ENCODE results near the gene HPCA.

DNA sequence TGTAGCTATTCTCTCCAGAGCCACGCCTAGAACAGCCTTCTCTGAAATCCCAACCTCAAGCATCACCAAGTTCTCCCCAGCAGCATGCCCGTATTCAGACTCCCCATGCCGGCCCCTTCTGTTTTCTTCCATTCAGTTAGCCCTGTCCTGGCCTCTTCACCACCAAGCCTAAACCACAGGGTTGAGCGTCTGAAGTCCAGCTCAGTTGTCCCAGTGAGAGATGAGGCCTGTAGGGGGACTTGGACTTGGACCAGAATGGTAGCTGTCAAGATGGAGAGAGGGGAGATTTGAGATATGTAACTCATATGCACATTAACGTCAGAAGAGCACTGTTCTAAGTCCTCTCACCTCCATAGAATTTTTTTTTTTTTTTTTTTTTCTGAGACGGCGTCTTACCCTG lies 20.4 kb downstream of the HPCA start:
- TF ChIP-seq ELF4 (IDR thresholded peaks at IDR 0.05) = no peak
- TF ChIP-seq ZNF384 (IDR thresholded peaks at IDR 0.05) = no peak
- no peak for TF ChIP-seq ARNT (IDR thresholded peaks at IDR 0.05)
- TF ChIP-seq FOXM1 (IDR thresholded peaks at IDR 0.05; ENCODE audit: borderline replicate concordance) = no peak
- TF ChIP-seq FOXA1 (IDR thresholded peaks at IDR 0.05) = no peak
- TF ChIP-seq SP1 (IDR thresholded peaks at IDR 0.05) = no peak

Data from HEK293T (cell line).